T follicular helper cell (primary cell): ENCODE data around the gene CAMK2N1.
"Not testable (repeated sequence)": the region's sequence is repeated elsewhere in the genome, so short reads cannot be mapped to it uniquely, and the experiment has no call there.

ENCODE experiments used
- DNase-seq: peaks from one replicate; pipeline ENCODE4 v3.0.0-alpha.2; 2020; ENCODE audit warnings: low read depth
- total RNA-seq, 2 experiments: gene quantifications; one replicate each; lab custom pipeline; 2026; lab: John Stamatoyannopoulos, UW

Gene CAMK2N1
- 0.30 to 1.8 reads per million in 2 experiments for total RNA-seq

GRCh38 chr1:20485527-20486456 is at the start of gene CAMK2N1:
TSS of gene CAMK2N1 (minus strand) at chr1:20486210. CDS start at chr1:20485379, 831 bp downstream.
- peak; percentile 47 for DNase-seq

- DNase-seq, result no peak
These were observed 48.8 kb upstream of the CAMK2N1 start for GRCh38 chr1:20534659-20535417.

- no peak for DNase-seq
These were observed 47.6 kb upstream of the CAMK2N1 start for GRCh38 chr1:20533635-20534034.

- no peak for DNase-seq
These were observed 44.9 kb upstream of the CAMK2N1 start for GRCh38 chr1:20530901-20531300.

GRCh38 chr1:20530306-20530705 is 44.3 kb upstream of the CAMK2N1 start:
- no peak for DNase-seq

GRCh38 chr1:20528221-20528620 is 42.2 kb upstream of the CAMK2N1 start:
- DNase-seq, result no peak

GRCh38 chr1:20526267-20526666 is 40.3 kb upstream of the CAMK2N1 start:
- DNase-seq, result no peak

GRCh38 chr1:20521960-20522861 is 36.2 kb upstream of the CAMK2N1 start:
- DNase-seq, result peak; percentile 56

GRCh38 chr1:20519609-20520262 is 33.7 kb upstream of the CAMK2N1 start:
- DNase-seq, result not testable (repeated sequence)

GRCh38 chr1:20511518-20512428 is 25.8 kb upstream of the CAMK2N1 start:
- DNase-seq, result no peak

GRCh38 chr1:20508411-20508771 is 22.4 kb upstream of the CAMK2N1 start:
- DNase-seq, result no peak

GRCh38 chr1:20507564-20508410 is 21.8 kb upstream of the CAMK2N1 start, which contains the start of gene MUL1:
TSS of gene MUL1 (minus strand) at chr1:20508151. CDS start at chr1:20508024, 127 bp downstream.
- peak; percentile 87 for DNase-seq

- no peak for DNase-seq
These were observed 21.2 kb upstream of the CAMK2N1 start for GRCh38 chr1:20507248-20507563.

- no peak for DNase-seq
These were observed 19.5 kb upstream of the CAMK2N1 start for GRCh38 chr1:20505488-20505887.

GRCh38 chr1:20500716-20501115 is 14.7 kb upstream of the CAMK2N1 start:
- DNase-seq, result no peak

GRCh38 chr1:20499718-20500117 is 13.7 kb upstream of the CAMK2N1 start:
- DNase-seq, result no peak

GRCh38 chr1:20499105-20499504 is 13.1 kb upstream of the CAMK2N1 start:
- no peak for DNase-seq

- no peak for DNase-seq
These were observed 12.1 kb upstream of the CAMK2N1 start for GRCh38 chr1:20498116-20498515.

GRCh38 chr1:20497506-20497905 is 11.5 kb upstream of the CAMK2N1 start:
- no peak for DNase-seq
